ENCODE results near the gene TTLL10.

The TTLL10 gene

DNA sequence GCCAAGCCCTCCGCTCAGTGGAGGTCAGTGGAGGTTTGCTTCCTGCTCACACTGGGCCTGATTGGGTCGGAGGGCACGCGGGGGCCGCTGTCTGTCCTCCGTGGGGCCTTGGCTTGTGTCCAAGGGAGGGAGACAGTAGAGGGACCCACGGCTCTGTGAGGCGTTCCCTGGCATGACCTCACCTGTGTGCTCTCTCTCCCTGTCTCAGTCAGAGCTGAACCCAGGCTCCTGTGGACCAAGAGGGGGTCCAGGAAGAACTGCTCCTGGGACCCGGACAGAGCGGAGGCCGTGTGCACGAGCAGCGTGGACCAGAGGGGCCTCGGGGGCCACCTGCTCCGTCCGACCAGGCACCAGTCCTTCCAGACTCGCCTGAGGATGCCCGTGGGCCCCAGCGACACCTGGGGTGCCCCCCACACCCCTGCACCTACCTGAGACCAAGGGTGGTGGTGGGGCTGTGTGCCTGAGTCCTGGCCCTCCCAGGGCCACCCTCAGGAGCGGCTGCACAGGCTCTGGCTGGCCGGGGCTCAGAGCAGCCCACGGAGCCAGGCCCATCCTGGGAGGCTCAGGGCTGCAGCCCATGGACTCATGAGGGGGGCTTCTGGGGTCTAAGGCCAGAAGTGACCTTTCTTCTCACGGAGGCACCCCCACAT is 13.3 kb upstream of the TTLL10 start:
- TF ChIP-seq, protein P1, sequence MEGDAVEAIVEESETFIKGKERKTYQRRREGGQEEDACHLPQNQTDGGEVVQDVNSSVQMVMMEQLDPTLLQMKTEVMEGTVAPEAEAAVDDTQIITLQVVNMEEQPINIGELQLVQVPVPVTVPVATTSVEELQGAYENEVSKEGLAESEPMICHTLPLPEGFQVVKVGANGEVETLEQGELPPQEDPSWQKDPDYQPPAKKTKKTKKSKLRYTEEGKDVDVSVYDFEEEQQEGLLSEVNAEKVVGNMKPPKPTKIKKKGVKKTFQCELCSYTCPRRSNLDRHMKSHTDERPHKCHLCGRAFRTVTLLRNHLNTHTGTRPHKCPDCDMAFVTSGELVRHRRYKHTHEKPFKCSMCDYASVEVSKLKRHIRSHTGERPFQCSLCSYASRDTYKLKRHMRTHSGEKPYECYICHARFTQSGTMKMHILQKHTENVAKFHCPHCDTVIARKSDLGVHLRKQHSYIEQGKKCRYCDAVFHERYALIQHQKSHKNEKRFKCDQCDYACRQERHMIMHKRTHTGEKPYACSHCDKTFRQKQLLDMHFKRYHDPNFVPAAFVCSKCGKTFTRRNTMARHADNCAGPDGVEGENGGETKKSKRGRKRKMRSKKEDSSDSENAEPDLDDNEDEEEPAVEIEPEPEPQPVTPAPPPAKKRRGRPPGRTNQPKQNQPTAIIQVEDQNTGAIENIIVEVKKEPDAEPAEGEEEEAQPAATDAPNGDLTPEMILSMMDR (IDR thresholded peaks at IDR 0.05) = no peak

DNA sequence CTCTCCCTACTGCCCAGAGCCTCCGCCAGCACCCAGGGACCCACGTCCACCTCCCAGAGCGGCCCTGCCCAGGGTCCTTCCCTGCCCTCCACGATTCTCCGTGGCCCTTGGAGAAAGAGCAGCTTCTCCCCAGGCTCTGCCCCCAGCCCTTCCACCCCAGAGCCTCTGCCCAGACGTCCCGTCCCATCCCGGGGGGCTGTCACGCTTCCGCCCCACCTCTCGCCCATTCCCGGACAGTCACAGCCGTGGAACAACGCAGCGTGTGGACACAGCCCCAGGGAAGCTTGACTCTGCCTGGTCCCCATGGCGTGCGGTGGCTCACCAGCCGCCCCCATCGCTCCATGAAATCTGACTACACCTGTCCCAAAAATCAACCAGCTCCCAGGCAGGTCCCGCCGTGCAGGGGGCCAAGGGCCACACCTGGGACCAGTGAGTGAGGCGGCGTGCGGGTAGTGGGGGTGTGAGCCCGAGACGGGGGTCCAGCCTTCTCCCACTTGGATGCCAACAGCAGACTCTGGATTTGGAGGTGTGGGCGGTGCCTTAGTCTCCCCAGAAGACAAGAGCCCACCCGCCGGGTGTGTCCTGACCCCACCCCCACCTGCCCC is 12.5 kb upstream of the TTLL10 start:
- TF ChIP-seq, protein P1 (IDR thresholded peaks at IDR 0.05) = no peak

- TF ChIP-seq, protein P1 (IDR thresholded peaks at IDR 0.05) = no peak
These were observed 12.0 kb upstream of the TTLL10 start for GRCh38 chr1:1161683-1162079.

- TF ChIP-seq, protein P1 (IDR thresholded peaks at IDR 0.05) = no peak
These were observed 10.8 kb upstream of the TTLL10 start for GRCh38 chr1:1162597-1163537.

- TF ChIP-seq, protein P1 (IDR thresholded peaks at IDR 0.05) = no peak
These were observed 10.1 kb upstream of the TTLL10 start for GRCh38 chr1:1163538-1164070.

GRCh38 chr1:1164361-1164700 is 9.3 kb upstream of the TTLL10 start:
- TF ChIP-seq, protein P1 (IDR thresholded peaks at IDR 0.05) = no peak

DNA sequence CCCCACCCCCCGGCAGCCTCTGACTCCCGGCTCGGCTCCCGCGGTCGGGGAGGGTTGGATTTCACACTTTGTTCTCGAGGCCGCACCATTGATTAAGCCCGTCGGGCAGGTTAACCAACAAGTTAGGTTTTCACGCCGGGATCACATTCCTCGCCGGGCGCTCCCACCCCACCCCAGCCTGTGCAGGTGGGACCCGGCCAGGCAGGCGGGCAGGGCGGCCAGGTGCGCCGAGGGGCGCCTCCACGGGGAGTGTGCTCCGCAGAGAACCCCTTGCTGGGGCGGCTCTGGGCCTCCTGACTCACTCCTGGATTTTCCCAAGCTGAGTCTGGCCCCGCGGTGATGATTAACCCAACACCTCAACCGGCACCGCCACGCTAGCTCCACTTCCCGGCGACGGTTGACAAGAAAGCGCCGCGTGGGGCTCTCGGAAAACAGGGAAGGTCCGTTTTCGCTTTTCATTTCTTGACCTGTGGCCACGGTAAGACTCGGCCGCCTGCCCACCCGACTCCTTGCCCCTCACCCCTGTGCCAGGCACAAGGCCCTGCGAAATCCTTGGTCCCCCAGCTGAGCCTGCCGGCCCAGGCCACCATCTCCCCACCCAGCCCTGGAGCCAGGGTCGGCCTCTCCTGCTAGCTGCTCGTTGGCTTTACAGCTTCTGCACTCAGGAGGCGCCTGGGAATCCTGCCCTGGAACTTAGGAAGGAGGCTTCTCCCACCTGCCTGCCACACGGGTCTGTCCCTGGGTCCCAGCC is 8.8 kb upstream of the TTLL10 start:
- TF ChIP-seq, protein P1 (IDR thresholded peaks at IDR 0.05) = no peak

Measured in LNCAP (cell line).